ENCODE data around the gene MIPOL1. TPM values are rescaled to one million over a fixed set of nuclear protein-coding genes. Genes with fewer than 3 reads are reported as not detected.
"Not testable (repeated sequence)": the region's sequence is repeated elsewhere in the genome, so short reads cannot be mapped to it uniquely, and the experiment has no call there.

The MIPOL1 gene
- total RNA-seq, 1 donor from 2014 or later: 8.9 TPM

- intact Hi-C loops (cut with micrococcal nuclease): no loop called here
Measured at GRCh38 chr14:37363661-37364060, 165.9 kb downstream of the MIPOL1 start.

GRCh38 chr14:37369425-37369824, 171.7 kb downstream of the MIPOL1 start:
- intact Hi-C loops (cut with micrococcal nuclease): no loop called here
- DNase-seq: no peak
- no peaks in the 10 kb centered on the region for H3K36me3 ChIP-seq
- no peaks in the 10 kb centered on the region for H3K27me3 ChIP-seq (ENCODE audit: low read depth)
- no peak overlapping the region for H3K4me3 ChIP-seq
- no peak overlapping the region for H3K27ac ChIP-seq (replicated peaks)
- TF ChIP-seq, protein P1, sequence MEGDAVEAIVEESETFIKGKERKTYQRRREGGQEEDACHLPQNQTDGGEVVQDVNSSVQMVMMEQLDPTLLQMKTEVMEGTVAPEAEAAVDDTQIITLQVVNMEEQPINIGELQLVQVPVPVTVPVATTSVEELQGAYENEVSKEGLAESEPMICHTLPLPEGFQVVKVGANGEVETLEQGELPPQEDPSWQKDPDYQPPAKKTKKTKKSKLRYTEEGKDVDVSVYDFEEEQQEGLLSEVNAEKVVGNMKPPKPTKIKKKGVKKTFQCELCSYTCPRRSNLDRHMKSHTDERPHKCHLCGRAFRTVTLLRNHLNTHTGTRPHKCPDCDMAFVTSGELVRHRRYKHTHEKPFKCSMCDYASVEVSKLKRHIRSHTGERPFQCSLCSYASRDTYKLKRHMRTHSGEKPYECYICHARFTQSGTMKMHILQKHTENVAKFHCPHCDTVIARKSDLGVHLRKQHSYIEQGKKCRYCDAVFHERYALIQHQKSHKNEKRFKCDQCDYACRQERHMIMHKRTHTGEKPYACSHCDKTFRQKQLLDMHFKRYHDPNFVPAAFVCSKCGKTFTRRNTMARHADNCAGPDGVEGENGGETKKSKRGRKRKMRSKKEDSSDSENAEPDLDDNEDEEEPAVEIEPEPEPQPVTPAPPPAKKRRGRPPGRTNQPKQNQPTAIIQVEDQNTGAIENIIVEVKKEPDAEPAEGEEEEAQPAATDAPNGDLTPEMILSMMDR (IDR thresholded peaks at IDR 0.05; ENCODE audit: borderline replicate concordance): no peak
- peaks cover 13% of the 10 kb centered on the region for H3K9me3 ChIP-seq (replicated peaks)
- H3K4me1 ChIP-seq: no peaks in the 10 kb centered on the region

More at GRCh38 chr14:37363661-37364060, 165.9 kb downstream of the MIPOL1 start:
- no peak for DNase-seq
- TF ChIP-seq, protein P1 (IDR thresholded peaks at IDR 0.05; ENCODE audit: borderline replicate concordance): no peak
- Histone ChIP-seq H3K4me3 (no peak overlapping the region), H3K36me3 (peaks cover 7% of the 10 kb centered on the region), H3K4me1 (no peaks in the 10 kb centered on the region), H3K27me3 (ENCODE audit: low read depth) (no peaks in the 10 kb centered on the region), H3K9me3 (replicated peaks) (peaks cover 33% of the 10 kb centered on the region), H3K27ac (replicated peaks) (no peak overlapping the region)

DNA sequence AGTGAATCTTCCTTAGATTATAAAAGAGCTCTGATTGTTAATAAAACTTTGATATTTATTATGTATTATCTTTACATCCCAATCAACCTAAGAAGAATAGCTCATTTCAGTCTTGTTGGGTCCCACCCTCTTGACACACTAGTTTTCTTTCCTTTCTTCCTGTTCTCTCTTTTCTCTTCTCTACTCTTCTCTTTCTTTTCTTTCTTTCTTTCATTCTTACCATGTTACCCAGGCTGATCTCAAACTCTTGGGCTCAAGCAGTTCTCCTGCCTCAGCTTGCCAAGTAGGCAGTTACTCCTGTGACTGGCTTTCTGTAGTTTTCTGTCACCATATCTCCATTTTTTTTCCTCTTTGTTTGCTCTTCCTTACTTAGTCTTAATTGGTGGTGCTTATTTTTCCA, 177.8 kb downstream of the MIPOL1 start:
- no peaks in the 10 kb centered on the region for H3K4me1 ChIP-seq
- H3K36me3 ChIP-seq: no peaks in the 10 kb centered on the region
- no peaks in the 10 kb centered on the region for H3K27me3 ChIP-seq (ENCODE audit: low read depth)
- no peaks in the 10 kb centered on the region for H3K9me3 ChIP-seq (replicated peaks)
- no peak overlapping the region for H3K27ac ChIP-seq (replicated peaks)
- DNase-seq: no peak
- no peak overlapping the region for H3K4me3 ChIP-seq
- intact Hi-C loops (cut with micrococcal nuclease): no loop called here
- TF ChIP-seq, protein P1 (IDR thresholded peaks at IDR 0.05; ENCODE audit: borderline replicate concordance): no peak

DNA sequence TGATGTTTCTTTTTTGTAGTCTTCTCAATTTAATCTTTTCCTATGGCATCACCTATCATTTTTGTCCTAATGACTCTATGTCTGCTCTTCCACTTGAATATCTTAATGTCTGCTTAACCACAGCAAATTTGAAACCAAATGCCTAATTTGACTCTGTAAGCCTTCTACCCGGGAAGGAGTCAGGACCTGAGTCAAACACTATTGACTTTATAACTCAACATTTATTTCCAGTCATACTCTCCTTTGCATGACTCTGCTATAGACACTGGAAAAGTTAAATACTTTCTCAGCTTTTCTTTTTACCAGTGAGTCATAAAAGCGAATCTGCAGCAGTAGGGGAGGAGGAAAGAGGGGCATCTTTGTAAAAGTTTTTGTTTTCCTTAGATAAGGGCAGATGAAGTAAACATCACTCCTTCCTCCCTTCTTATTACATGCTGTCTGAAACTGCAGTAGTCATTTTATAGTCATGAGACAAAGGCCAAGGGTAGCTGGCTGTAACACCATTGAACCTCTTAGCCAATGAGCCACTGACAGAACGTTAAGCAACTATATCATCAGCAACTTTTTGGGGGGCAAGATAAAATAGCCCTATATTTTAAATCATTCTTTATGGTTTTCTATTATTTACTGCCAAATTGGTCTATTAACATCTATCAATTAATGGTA, 179.3 kb downstream of the MIPOL1 start:
- no peaks in the 10 kb centered on the region for H3K4me1 ChIP-seq
- intact Hi-C loops (cut with micrococcal nuclease): no loop called here

DNA sequence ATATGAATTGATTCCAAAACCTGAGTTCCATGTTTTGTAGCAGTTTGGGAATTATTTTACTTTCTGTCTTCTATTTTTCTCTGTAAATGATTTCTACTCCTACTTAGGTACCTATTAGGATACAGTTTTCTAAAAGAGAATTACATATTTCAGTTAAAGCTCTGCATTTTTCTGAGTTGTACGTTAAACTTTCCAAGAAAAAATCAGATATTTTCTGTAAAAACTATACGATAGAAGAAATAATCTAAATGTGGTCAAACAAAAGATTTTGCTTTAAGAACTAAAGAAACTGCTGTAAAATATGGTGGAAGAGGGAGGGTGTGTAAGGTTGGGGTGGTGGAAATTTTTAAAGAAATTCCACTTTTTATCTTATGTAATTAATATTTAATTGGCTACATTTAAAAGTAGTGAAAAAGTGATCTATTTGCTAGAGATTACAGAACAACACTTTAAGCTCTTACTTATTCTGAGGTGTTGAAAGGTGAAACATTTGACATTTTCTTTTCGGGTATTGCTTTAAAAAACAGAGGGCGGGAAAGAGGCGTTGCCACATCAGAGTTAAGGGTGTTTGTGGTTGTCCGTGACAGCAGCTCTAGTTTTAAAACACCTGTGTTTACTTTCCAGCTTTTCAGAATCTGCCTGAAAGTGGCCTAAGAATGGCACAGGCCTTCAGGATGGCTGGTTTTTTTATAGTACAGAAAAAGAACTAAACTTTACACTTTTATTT, 187.3 kb downstream of the MIPOL1 start:
- no peak overlapping the region for H3K4me3 ChIP-seq
- peaks cover 6% of the 10 kb centered on the region for H3K9me3 ChIP-seq (replicated peaks)
- H3K36me3 ChIP-seq: no peaks in the 10 kb centered on the region
- H3K27me3 ChIP-seq (ENCODE audit: low read depth): no peaks in the 10 kb centered on the region
- DNase-seq: no peak
- no peak overlapping the region for H3K27ac ChIP-seq (replicated peaks)
- TF ChIP-seq, protein P1 (IDR thresholded peaks at IDR 0.05; ENCODE audit: borderline replicate concordance): no peak
- H3K4me1 ChIP-seq: no peaks in the 10 kb centered on the region
- intact Hi-C loops (cut with micrococcal nuclease): no loop called here

More for the DNA sequence above, 179.3 kb downstream of the MIPOL1 start:
- Histone ChIP-seq H3K4me3 (no peak overlapping the region), H3K9me3 (replicated peaks) (no peaks in the 10 kb centered on the region), H3K27ac (replicated peaks) (no peak overlapping the region), H3K36me3 (no peaks in the 10 kb centered on the region), H3K27me3 (ENCODE audit: low read depth) (no peaks in the 10 kb centered on the region)
- no peak for DNase-seq
- TF ChIP-seq, protein P1 (IDR thresholded peaks at IDR 0.05; ENCODE audit: borderline replicate concordance): no peak

GRCh38 chr14:37397157-37397940, 199.6 kb downstream of the MIPOL1 start:
- DNase-seq; H3K27me3 ChIP-seq (ENCODE audit: low read depth); intact Hi-C loops (cut with micrococcal nuclease); H3K27ac ChIP-seq (replicated peaks); H3K36me3 ChIP-seq; H3K4me1 ChIP-seq; H3K4me3 ChIP-seq: not testable (repeated sequence)
- H3K9me3 ChIP-seq (replicated peaks): peaks cover 58% of the 10 kb centered on the region
